Measurements from ENCODE around the gene LIN7A.

DNA sequence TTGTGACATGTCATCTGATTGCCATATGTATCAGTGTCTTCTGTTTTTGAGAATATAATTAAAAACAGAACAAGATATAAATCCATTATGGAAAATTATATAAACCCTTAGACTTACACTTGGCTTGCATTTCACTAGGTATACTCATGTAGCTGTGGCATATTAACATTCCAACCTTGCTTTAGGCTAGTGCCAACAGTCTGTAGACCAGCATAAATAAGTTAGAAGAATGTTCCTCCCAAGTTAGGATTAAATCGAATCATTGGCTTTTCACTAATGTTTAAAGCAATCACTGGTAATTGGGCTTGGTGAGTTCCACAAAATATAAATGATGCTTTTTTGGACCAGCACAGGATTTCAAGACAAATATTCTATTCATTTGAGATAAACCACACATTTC lies 103.0 kb downstream of the LIN7A start:
- no peak for TF ChIP-seq RAD21 (IDR thresholded peaks at IDR 0.05; ENCODE audit: low read depth)
- no peak for TF ChIP-seq YY1 (IDR thresholded peaks at IDR 0.05; ENCODE audit: low read depth)
- no peak for TF ChIP-seq EGR1 (IDR thresholded peaks at IDR 0.05)
- no peak for TF ChIP-seq CREB1 (IDR thresholded peaks at IDR 0.05; ENCODE audit: low read depth)
- TF ChIP-seq, protein P1, sequence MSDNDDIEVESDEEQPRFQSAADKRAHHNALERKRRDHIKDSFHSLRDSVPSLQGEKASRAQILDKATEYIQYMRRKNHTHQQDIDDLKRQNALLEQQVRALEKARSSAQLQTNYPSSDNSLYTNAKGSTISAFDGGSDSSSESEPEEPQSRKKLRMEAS (IDR thresholded peaks at IDR 0.05): no peak
- no peak for TF ChIP-seq TAF1 (IDR thresholded peaks at IDR 0.05; ENCODE audit: low read depth)
- TF ChIP-seq, protein P2, sequence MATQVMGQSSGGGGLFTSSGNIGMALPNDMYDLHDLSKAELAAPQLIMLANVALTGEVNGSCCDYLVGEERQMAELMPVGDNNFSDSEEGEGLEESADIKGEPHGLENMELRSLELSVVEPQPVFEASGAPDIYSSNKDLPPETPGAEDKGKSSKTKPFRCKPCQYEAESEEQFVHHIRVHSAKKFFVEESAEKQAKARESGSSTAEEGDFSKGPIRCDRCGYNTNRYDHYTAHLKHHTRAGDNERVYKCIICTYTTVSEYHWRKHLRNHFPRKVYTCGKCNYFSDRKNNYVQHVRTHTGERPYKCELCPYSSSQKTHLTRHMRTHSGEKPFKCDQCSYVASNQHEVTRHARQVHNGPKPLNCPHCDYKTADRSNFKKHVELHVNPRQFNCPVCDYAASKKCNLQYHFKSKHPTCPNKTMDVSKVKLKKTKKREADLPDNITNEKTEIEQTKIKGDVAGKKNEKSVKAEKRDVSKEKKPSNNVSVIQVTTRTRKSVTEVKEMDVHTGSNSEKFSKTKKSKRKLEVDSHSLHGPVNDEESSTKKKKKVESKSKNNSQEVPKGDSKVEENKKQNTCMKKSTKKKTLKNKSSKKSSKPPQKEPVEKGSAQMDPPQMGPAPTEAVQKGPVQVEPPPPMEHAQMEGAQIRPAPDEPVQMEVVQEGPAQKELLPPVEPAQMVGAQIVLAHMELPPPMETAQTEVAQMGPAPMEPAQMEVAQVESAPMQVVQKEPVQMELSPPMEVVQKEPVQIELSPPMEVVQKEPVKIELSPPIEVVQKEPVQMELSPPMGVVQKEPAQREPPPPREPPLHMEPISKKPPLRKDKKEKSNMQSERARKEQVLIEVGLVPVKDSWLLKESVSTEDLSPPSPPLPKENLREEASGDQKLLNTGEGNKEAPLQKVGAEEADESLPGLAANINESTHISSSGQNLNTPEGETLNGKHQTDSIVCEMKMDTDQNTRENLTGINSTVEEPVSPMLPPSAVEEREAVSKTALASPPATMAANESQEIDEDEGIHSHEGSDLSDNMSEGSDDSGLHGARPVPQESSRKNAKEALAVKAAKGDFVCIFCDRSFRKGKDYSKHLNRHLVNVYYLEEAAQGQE (IDR thresholded peaks at IDR 0.05; ENCODE audit: low read depth): no peak
- no peak for TF ChIP-seq FOXM1 (IDR thresholded peaks at IDR 0.05; ENCODE audit: borderline replicate concordance, low read depth)
- TF ChIP-seq TEAD4 (IDR thresholded peaks at IDR 0.05): no peak
- no peak for TF ChIP-seq EP300 (IDR thresholded peaks at IDR 0.05; ENCODE audit: borderline replicate concordance)
